Activated B cell treated with CpG ODN at 0.5 μM for 24 hours (primary cell): ENCODE measurements around the gene KDM8. TPM values are rescaled to one million over a fixed set of nuclear protein-coding genes. Genes with fewer than 3 reads are reported as not detected.
"Not testable (repeated sequence)": the region's sequence is repeated elsewhere in the genome, so short reads cannot be mapped to it uniquely, and the experiment has no call there.

Experiments
- ATAC-seq: fragments of 200-7000 bp; cut with Tn5 transposase; one replicate; pipeline ENCODE4 v1.10.0; 2021; ENCODE audit warnings: low read depth, mild to moderate bottlenecking, moderate library complexity
- CTCF ChIA-PET: fragments of 350-600 bp; sonication (Branson Sonifier 250); formaldehyde crosslinking; loops from one replicate; lab custom pipeline; 2021; ENCODE audit warnings: antibody characterized with exemption; lab: Charles Lee
- POLR2A ChIA-PET: fragments of 350-600 bp; sonication (Branson Sonifier 250); formaldehyde crosslinking; loops from one replicate; lab custom pipeline; 2021; ENCODE audit warnings: antibody characterized with exemption; lab: Charles Lee
- DNase-seq: peaks from one replicate; pipeline ENCODE4 v3.0.0; 2022
- H3K27ac Mint-ChIP-seq: one replicate; pipeline ENCODE4 v1.8.0; 2020; ENCODE audit warnings: mixed read lengths
- H3K27me3 Mint-ChIP-seq: one replicate; pipeline ENCODE4 v1.8.0; 2021; ENCODE audit warnings: mixed read lengths
- H3K36me3 Mint-ChIP-seq: one replicate; pipeline ENCODE4 v1.8.0; 2021; ENCODE audit warnings: low read depth, mixed read lengths
- H3K4me1 Mint-ChIP-seq: one replicate; pipeline ENCODE4 v1.8.0; 2021; ENCODE audit warnings: mixed read lengths
- H3K4me3 Mint-ChIP-seq: one replicate; pipeline ENCODE4 v1.8.0; 2020; ENCODE audit warnings: mild to moderate bottlenecking, mixed read lengths
- H3K9me3 Mint-ChIP-seq: one replicate; pipeline ENCODE4 v1.8.0; 2020; ENCODE audit warnings: mixed read lengths
- intact Hi-C: fragments of 100-400 bp; cut with micrococcal nuclease; formaldehyde crosslinking; loops from one replicate; pipeline ENCODE4 v1.15.1; 2024
- total RNA-seq: library from RNA; stranded (reverse); gene quantifications from 2 replicates; pipeline ENCODE4 v1.2.3, GENCODE V29; 2022
- TF ChIP-seq, protein P1 (sequence below): fragments of 200-600 bp; IDR thresholded peaks from one replicate; pipeline ENCODE4 v1.8.0; 2022; ENCODE audit warnings: antibody characterized with exemption, mild to moderate bottlenecking

The KDM8 gene
- total RNA-seq, 1 donor from 2014 or later, result 17.9 TPM

DNA sequence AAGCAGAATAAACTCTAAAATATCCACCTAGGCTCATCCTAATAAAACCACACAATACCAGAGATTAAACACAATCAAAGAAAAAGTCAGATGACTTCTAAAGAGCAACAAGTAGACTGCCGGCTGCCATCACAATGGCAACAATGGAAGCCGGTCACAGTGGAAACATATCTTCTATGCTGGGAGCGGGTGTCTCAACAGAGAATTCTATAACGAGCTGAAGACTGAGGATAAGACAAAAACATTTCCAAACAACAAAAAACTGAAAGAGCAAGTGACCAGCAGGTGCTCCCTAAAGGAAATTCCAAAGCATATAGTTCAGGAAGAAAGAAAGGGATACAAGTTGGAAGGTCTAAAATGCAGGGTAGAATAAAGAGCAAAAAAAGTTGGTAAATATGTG, 56.4 kb downstream of the KDM8 start:
- intact Hi-C loops, result no loop called here
- no peak overlapping the region for H3K27ac Mint-ChIP-seq

GRCh38 chr16:27262904-27263423, 59.6 kb downstream of the KDM8 start:
- peak; percentile 15 for ATAC-seq
- H3K9me3 Mint-ChIP-seq, H3K4me3 Mint-ChIP-seq, intact Hi-C loops, H3K27me3 Mint-ChIP-seq, DNase-seq: not testable (repeated sequence)
- peaks cover 77% of the 10 kb centered on the region for H3K4me1 Mint-ChIP-seq
- CTCF ChIA-PET, result interaction anchor here (0.6 to 1.8 kb wide), 2 partner anchors 27 to 93 kb away, joined by 4 read pairs; no protein-coding TSS in a partner anchor
- peaks cover 21% of the 10 kb centered on the region for H3K36me3 Mint-ChIP-seq
- H3K27ac Mint-ChIP-seq, result peak overlapping the region; percentile 47
- POLR2A ChIA-PET, result interaction anchor here (0.6 to 1.5 kb wide), 6 partner anchors 8 to 73 kb away, joined by 3 to 7 read pairs (median 5); no protein-coding TSS in a partner anchor

More for the DNA sequence above, 56.4 kb downstream of the KDM8 start:
- H3K27me3 Mint-ChIP-seq, result no peaks in the 10 kb centered on the region
- TF ChIP-seq, protein P1, sequence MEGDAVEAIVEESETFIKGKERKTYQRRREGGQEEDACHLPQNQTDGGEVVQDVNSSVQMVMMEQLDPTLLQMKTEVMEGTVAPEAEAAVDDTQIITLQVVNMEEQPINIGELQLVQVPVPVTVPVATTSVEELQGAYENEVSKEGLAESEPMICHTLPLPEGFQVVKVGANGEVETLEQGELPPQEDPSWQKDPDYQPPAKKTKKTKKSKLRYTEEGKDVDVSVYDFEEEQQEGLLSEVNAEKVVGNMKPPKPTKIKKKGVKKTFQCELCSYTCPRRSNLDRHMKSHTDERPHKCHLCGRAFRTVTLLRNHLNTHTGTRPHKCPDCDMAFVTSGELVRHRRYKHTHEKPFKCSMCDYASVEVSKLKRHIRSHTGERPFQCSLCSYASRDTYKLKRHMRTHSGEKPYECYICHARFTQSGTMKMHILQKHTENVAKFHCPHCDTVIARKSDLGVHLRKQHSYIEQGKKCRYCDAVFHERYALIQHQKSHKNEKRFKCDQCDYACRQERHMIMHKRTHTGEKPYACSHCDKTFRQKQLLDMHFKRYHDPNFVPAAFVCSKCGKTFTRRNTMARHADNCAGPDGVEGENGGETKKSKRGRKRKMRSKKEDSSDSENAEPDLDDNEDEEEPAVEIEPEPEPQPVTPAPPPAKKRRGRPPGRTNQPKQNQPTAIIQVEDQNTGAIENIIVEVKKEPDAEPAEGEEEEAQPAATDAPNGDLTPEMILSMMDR, result no peak
- H3K4me3 Mint-ChIP-seq, result no peak overlapping the region
- H3K9me3 Mint-ChIP-seq, result peaks cover 2% of the 10 kb centered on the region
- ChIA-PET CTCF (no interaction called here), POLR2A (interaction anchor here (0.6 to 1.4 kb wide), 2 partner anchors 10 to 142 kb away, joined by 3 to 7 read pairs; partner anchors contain the start of gene IL21R)
- ATAC-seq, result no peak
- peaks cover 69% of the 10 kb centered on the region for H3K4me1 Mint-ChIP-seq
- no peak for DNase-seq
- peaks cover 39% of the 10 kb centered on the region for H3K36me3 Mint-ChIP-seq

- no peak overlapping the region for H3K4me3 Mint-ChIP-seq
- H3K4me1 Mint-ChIP-seq, result peaks cover 72% of the 10 kb centered on the region
- peak overlapping the region; percentile 41 for H3K27ac Mint-ChIP-seq
- DNase-seq, result no peak
- TF ChIP-seq, protein P1, result no peak
- CTCF ChIA-PET, result interaction anchor here (1.0 to 1.6 kb wide), 2 partner anchors 11 to 102 kb away, joined by 3 read pairs; no protein-coding TSS in a partner anchor
- peaks cover 21% of the 10 kb centered on the region for H3K36me3 Mint-ChIP-seq
- no peaks in the 10 kb centered on the region for H3K27me3 Mint-ChIP-seq
- intact Hi-C loops, result no loop called here
- ATAC-seq, result no peak
- H3K9me3 Mint-ChIP-seq, result peaks cover 2% of the 10 kb centered on the region
- POLR2A ChIA-PET, result interaction anchor here (1.2 kb wide), 1 partner anchor 27 kb away, joined by 3 read pairs; no protein-coding TSS in a partner anchor
Observed at GRCh38 chr16:27264151-27264550, 60.8 kb downstream of the KDM8 start.

GRCh38 chr16:27265982-27266381, 62.7 kb downstream of the KDM8 start:
- CTCF ChIA-PET, result interaction anchor here (1.6 kb wide), 1 partner anchor 10 kb away, joined by 3 read pairs; no protein-coding TSS in a partner anchor
- DNase-seq (no peak), ATAC-seq (no peak)
- peak overlapping the region; percentile 18 for H3K27ac Mint-ChIP-seq
- peaks cover 20% of the 10 kb centered on the region for H3K36me3 Mint-ChIP-seq
- intact Hi-C loops, result no loop called here
- POLR2A ChIA-PET, result no interaction called here
- H3K9me3 Mint-ChIP-seq, result peaks cover 2% of the 10 kb centered on the region
- H3K4me1 Mint-ChIP-seq, result peaks cover 76% of the 10 kb centered on the region
- TF ChIP-seq, protein P1, result no peak
- peak overlapping the region; percentile 1 for H3K4me3 Mint-ChIP-seq
- no peaks in the 10 kb centered on the region for H3K27me3 Mint-ChIP-seq

GRCh38 chr16:27267037-27267677, 63.8 kb downstream of the KDM8 start:
- Mint-ChIP-seq H3K9me3 (peaks cover 2% of the 10 kb centered on the region), H3K4me1 (peaks cover 77% of the 10 kb centered on the region), H3K4me3 (peak overlapping the region; percentile 96), H3K36me3 (peaks cover 20% of the 10 kb centered on the region), H3K27ac (peak overlapping the region; percentile 56), H3K27me3 (no peaks in the 10 kb centered on the region)
- no peak for DNase-seq
- intact Hi-C loops, result no loop called here
- ATAC-seq, result no peak
- TF ChIP-seq, protein P1, result no peak
- ChIA-PET CTCF (interaction anchor here (0.7 kb wide), 1 partner anchor 88 kb away, joined by 3 read pairs; no protein-coding TSS in a partner anchor), POLR2A (interaction anchor here (1.2 to 1.6 kb wide), 2 partner anchors 23 to 101 kb away, joined by 3 to 5 read pairs; no protein-coding TSS in a partner anchor)
